Sigmoid colon (tissue), 7 donors: Measurements from ENCODE around the gene LURAP1L. TPM values are rescaled to one million over a fixed set of nuclear protein-coding genes. Genes with fewer than 3 reads are reported as not detected.

Source experiments
- DNase-seq: peaks from one replicate; pipeline ENCODE4 v3.0.0-alpha.2; 2019
- H3K27ac ChIP-seq, 4 donors: fragments of 200-600 bp; sonication (generic); one replicate each; pipeline ENCODE4 v1.5.1; 2016 to 2019; ENCODE audit warnings: mild to moderate bottlenecking in 1 of 4
- H3K27me3 ChIP-seq, 3 donors: fragments of 200-600 bp; sonication (generic); one replicate each; pipeline ENCODE4 v1.5.1; 2019; ENCODE audit warnings: mild to moderate bottlenecking in 1 of 3
- H3K36me3 ChIP-seq, 4 donors: fragments of 200-600 bp; sonication (generic); one replicate each; pipeline ENCODE4 v1.5.1; 2016 to 2019
- H3K4me1 ChIP-seq, 4 donors: fragments of 200-600 bp; sonication (generic); one replicate each; pipeline ENCODE4 v1.5.1; 2017 to 2019
- H3K4me3 ChIP-seq, 4 donors: fragments of 200-600 bp; sonication (generic); one replicate each; pipeline ENCODE4 v1.5.1; 2017 to 2019; ENCODE audit warnings: mild to moderate bottlenecking in 2 of 4, moderate library complexity in 1 of 4
- H3K9me3 ChIP-seq, 4 donors: fragments of 200-600 bp in 3 of 4; sonication (generic) in 3 of 4; one replicate each; pipeline versions ENCODE4 v1.5.1 to v1.6.1; 2013 to 2019
- EP300 ChIP-seq, 4 donors: sonication (generic); formaldehyde crosslinking; IDR thresholded peaks; one replicate each; pipeline ENCODE4 v1.6.1; 2017; ENCODE audit warnings: antibody characterized with exemption in 4 of 4
- POLR2A ChIP-seq, 2 donors: fragments of 450-650 bp; IDR thresholded peaks; one replicate each; pipeline ENCODE4 v1.6.1; 2016; ENCODE audit warnings: antibody characterized with exemption in 2 of 2, mild to moderate bottlenecking in 2 of 2, moderate library complexity in 2 of 2
- POLR2AphosphoS5 ChIP-seq, 4 donors: sonication (generic); formaldehyde crosslinking; IDR thresholded peaks; one replicate each; pipeline ENCODE4 v1.6.1; 2017; ENCODE audit warnings: antibody characterized with exemption in 4 of 4
- WGBS, 2 donors: extraction: QIAGEN DNeasy Blood & Tissue Kit; methylation state at CpG; one replicate each; pipeline ENCODE4 v1.1.7; 2013; 5-methylcytosine and 5-hydroxymethylcytosine counted together
- intact Hi-C: fragments of 100-400 bp; cut with DNase I; formaldehyde crosslinking; loops from one replicate; pipeline ENCODE4 v1.15.1; 2023
- polyA plus RNA-seq, 3 donors: library from polyadenylated mRNA; stranded (reverse); fragments of 200-250 nt; gene quantifications; one replicate each; pipeline ENCODE4 v1.2.3, GENCODE V29; 2013
- total RNA-seq, 4 donors: library from RNA; depleted of rRNA; stranded (reverse); fragments of >200 nt; gene quantifications; one replicate each; pipeline ENCODE4 v1.1.0, GENCODE V29; 2016
- TF ChIP-seq, protein P1 (sequence below), 4 experiments: fragments of 450-650 bp in 3 of 4; fragments of 200-600 bp in 1 of 4; IDR thresholded peaks; one replicate each; pipeline ENCODE4 v1.5.1; 2016 to 2019; ENCODE audit warnings: antibody characterized with exemption in 4 of 4, mild to moderate bottlenecking in 3 of 4, moderate library complexity in 2 of 4
- donor health status: healthy with polysubstance abuse.
- donor health status: Bipolar disorder and iron deficiency.
- donor health status: healthy.

LURAP1L gene
- total and polyA plus RNA-seq, 7 donors, result 16.2 to 38.4 (median 23.2) TPM

GRCh38 chr9:12796601-12797000 lies 21.8 kb downstream of the LURAP1L start:
- H3K27ac ChIP-seq, result peak overlapping the region in 2 of 4 donors; percentile 51 to 93
- no peak for DNase-seq
- H3K27me3 ChIP-seq, result no peaks in the 10 kb centered on the region
- 77 to 85% methylated on average over 1 of the region's 1 CpG for WGBS, 2 donors
- intact Hi-C loops, result loop anchor here (2.0 kb wide), 1 partner anchor 14 kb away; no protein-coding TSS in a partner anchor
- H3K36me3 ChIP-seq, result no peaks in the 10 kb centered on the region
- peaks cover 0 to 88% (median 70%) of the 10 kb centered on the region in 4 donors for H3K4me1 ChIP-seq
- H3K9me3 ChIP-seq, result no peaks in the 10 kb centered on the region
- H3K4me3 ChIP-seq, result no peak overlapping the region
- TF ChIP-seq POLR2A (IDR thresholded peaks at IDR 0.05) (no peak), EP300 (IDR thresholded peaks at IDR 0.05) (no peak), POLR2AphosphoS5 (IDR thresholded peaks at IDR 0.05) (no peak)
- TF ChIP-seq, protein P1, sequence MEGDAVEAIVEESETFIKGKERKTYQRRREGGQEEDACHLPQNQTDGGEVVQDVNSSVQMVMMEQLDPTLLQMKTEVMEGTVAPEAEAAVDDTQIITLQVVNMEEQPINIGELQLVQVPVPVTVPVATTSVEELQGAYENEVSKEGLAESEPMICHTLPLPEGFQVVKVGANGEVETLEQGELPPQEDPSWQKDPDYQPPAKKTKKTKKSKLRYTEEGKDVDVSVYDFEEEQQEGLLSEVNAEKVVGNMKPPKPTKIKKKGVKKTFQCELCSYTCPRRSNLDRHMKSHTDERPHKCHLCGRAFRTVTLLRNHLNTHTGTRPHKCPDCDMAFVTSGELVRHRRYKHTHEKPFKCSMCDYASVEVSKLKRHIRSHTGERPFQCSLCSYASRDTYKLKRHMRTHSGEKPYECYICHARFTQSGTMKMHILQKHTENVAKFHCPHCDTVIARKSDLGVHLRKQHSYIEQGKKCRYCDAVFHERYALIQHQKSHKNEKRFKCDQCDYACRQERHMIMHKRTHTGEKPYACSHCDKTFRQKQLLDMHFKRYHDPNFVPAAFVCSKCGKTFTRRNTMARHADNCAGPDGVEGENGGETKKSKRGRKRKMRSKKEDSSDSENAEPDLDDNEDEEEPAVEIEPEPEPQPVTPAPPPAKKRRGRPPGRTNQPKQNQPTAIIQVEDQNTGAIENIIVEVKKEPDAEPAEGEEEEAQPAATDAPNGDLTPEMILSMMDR (IDR thresholded peaks at IDR 0.05), result no peak

- no peak for DNase-seq
- Histone ChIP-seq H3K27me3 (no peaks in the 10 kb centered on the region), H3K4me3 (no peak overlapping the region), H3K27ac (peak overlapping the region in 2 of 4 donors; percentile 51 to 93), H3K4me1 (peaks cover 0 to 84% (median 71%) of the 10 kb centered on the region in 4 donors), H3K9me3 (no peaks in the 10 kb centered on the region), H3K36me3 (no peaks in the 10 kb centered on the region)
- intact Hi-C loops, result loop anchor here (2.0 kb wide), 1 partner anchor 14 kb away; no protein-coding TSS in a partner anchor
- TF ChIP-seq, protein P1 (IDR thresholded peaks at IDR 0.05), result no peak
- TF ChIP-seq EP300 (IDR thresholded peaks at IDR 0.05) (no peak), POLR2AphosphoS5 (IDR thresholded peaks at IDR 0.05) (no peak), POLR2A (IDR thresholded peaks at IDR 0.05) (no peak)
- WGBS, 2 donors, result 90 to 92% methylated on average over 1 of the region's 1 CpG
Observed at GRCh38 chr9:12797037-12797436, 22.2 kb downstream of the LURAP1L start.

DNA sequence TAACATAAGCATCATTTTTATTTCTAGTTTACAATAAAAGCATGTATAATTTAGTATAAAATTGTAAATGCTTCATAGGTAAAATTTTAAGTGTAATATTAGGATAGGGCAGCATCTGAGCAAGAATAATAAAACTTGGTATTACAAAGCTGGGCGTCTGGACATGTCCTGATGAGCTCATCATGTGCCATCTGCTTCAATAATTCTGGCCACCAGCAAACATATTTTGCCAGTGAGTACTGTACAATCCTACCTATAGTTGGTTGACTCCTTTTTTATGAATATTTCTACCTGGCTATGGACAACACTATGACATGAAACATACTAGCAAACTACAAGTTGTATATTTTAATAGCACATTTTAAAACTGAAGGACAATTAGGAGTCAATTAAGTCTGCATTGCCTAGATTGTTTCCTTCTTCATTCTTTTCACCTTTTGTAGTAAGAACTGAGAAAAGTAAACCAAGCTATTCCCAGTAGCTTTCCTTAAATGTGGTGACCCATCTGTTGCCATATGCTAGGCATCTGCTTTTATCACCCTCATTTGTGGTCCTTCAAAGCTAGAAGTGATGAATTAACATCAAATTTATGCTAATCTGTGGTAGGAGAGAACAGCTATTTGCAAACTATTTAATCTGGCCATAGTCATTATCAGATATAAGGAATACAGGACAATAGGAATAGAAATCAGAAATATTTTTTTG lies 23.4 kb downstream of the LURAP1L start:
- TF ChIP-seq POLR2A (IDR thresholded peaks at IDR 0.05) (no peak), POLR2AphosphoS5 (IDR thresholded peaks at IDR 0.05) (no peak), EP300 (IDR thresholded peaks at IDR 0.05) (no peak)
- TF ChIP-seq, protein P1 (IDR thresholded peaks at IDR 0.05), result no peak
- intact Hi-C loops, result no loop called here
- WGBS, 2 donors, result 73 to 81% methylated on average over 1 of the region's 1 CpG
- no peaks in the 10 kb centered on the region for H3K36me3 ChIP-seq
- H3K4me3 ChIP-seq, result no peak overlapping the region
- peak overlapping the region in 1 of 4 donors; percentile 93 for H3K27ac ChIP-seq
- no peaks in the 10 kb centered on the region for H3K9me3 ChIP-seq
- no peaks in the 10 kb centered on the region for H3K27me3 ChIP-seq
- peaks cover 0 to 75% (median 63%) of the 10 kb centered on the region in 4 donors for H3K4me1 ChIP-seq
- DNase-seq, result no peak

DNA sequence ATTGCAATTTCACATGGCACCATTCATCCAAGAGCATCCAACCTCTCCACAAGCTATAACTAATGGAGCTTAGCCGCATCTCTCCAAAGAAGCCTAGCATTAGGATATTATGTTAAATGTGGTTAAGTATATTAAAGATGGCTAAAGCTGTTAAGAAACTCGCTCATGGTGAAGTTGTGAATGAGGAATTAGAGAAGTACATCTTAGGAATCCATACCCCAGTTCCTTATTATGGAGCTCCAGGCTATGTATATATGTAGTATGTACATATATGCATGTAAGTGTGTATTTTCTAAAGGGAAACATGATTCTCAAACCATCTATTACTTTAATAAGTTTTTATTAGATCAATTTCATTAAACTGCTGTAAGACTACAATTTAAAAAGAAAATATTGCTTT lies 26.4 kb downstream of the LURAP1L start:
- no peak for DNase-seq
- 86 to 99% methylated on average over 2 of the region's 2 CpGs for WGBS, 2 donors
- TF ChIP-seq POLR2A (IDR thresholded peaks at IDR 0.05) (no peak), POLR2AphosphoS5 (IDR thresholded peaks at IDR 0.05) (no peak), EP300 (IDR thresholded peaks at IDR 0.05) (no peak)
- TF ChIP-seq, protein P1 (IDR thresholded peaks at IDR 0.05), result no peak
- no peak overlapping the region for H3K4me3 ChIP-seq
- H3K36me3 ChIP-seq, result no peaks in the 10 kb centered on the region
- peaks cover 0 to 48% (median 40%) of the 10 kb centered on the region in 4 donors for H3K4me1 ChIP-seq
- peak overlapping the region in 2 of 4 donors; percentile 5 to 31 for H3K27ac ChIP-seq
- no peaks in the 10 kb centered on the region for H3K27me3 ChIP-seq
- intact Hi-C loops, result no loop called here
- no peaks in the 10 kb centered on the region for H3K9me3 ChIP-seq
